T-helper 2 cell treated with Interferon-gamma antibody and Interleukin-4, amounts not matched to agents 5 μg/mL and 100 μg/mL, for 36 hours (primary cell): ENCODE results near the gene BCAP31.

Source experiments
- DNase-seq: peaks from one replicate; pipeline ENCODE4 v3.0.0; 2021; ENCODE audit warnings: low spot score
- H3K27ac Mint-ChIP-seq: one replicate; pipeline ENCODE4 v1.8.0; 2021; ENCODE audit warnings: mild to moderate bottlenecking, mixed read lengths
- H3K27me3 Mint-ChIP-seq: one replicate; pipeline ENCODE4 v1.8.0; 2021; ENCODE audit warnings: low read depth, mixed read lengths
- H3K36me3 Mint-ChIP-seq: one replicate; pipeline ENCODE4 v1.8.0; 2021; ENCODE audit warnings: low read depth, mixed read lengths
- H3K4me1 Mint-ChIP-seq: one replicate; pipeline ENCODE4 v1.8.0; 2021; ENCODE audit warnings: low read depth, mixed read lengths
- H3K4me3 Mint-ChIP-seq: one replicate; pipeline ENCODE4 v1.8.0; 2022; ENCODE audit warnings: mild to moderate bottlenecking, moderate library complexity, mixed read lengths
- H3K9me3 Mint-ChIP-seq: one replicate; pipeline ENCODE4 v1.8.0; 2021; ENCODE audit warnings: mixed read lengths

Gene BCAP31

DNA sequence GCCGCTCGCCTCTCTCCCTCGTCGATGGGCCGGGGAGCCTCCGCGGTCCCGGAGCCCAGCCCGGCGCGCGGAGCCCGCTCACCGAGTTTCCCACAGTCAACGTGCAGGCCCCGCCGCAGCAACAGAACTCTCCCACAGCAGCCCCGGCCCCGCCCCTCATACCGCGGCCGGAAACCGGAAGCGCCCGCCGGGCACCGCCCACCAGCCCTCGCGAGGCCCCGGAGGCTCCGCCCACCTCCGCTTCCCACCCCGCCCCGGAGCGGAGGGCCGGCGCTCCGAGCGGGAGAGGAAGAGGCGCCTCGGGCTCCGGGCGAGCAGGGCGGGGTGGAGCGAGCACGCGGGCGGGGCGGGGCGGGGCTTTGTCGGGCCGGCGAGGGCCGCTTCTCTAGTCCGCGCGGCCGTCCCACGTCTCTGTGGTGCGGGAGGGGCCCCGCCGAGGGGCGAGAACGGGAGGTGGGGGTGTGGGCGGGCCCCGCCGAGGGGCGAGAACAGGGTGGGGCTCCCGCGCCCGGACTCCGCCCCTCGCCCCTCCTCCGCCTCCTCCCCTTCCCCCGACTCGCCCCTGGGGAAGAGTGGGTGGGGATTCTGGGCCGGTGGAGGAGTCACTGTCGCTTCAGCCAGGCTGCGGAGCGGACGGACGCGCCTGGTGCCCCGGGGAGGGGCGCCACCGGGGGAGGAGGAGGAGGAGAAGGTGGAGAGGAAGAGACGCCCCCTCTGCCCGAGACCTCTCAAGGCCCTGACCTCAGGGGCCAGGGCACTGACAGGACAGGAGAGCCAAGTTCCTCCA is at the start of gene BCAP31, which contains the start of gene ABCD1:
BCAP31 (minus strand) TSS at position 136 of the 787 bp plus-strand sequence. CDS start 1,143 bp downstream, outside the sequence.
ABCD1 (plus strand) TSS at position 605 of the 787 bp plus-strand sequence. CDS start 411 bp downstream, outside the sequence.
- DNase-seq: peak; percentile 88
- Mint-ChIP-seq H3K9me3 (no peaks in the 10 kb centered on the region), H3K36me3 (peaks cover 17% of the 10 kb centered on the region), H3K27me3 (no peaks in the 10 kb centered on the region), H3K4me3 (peak within 1 kb of the TSS; percentile 88), H3K27ac (peak within 1 kb of the TSS; percentile 76), H3K4me1 (peaks cover 16% of the 10 kb centered on the region)

- Mint-ChIP-seq H3K4me3 (no peak overlapping the region), H3K9me3 (no peaks in the 10 kb centered on the region), H3K4me1 (no peaks in the 10 kb centered on the region), H3K27ac (no peak overlapping the region), H3K36me3 (no peaks in the 10 kb centered on the region), H3K27me3 (no peaks in the 10 kb centered on the region)
- no peak for DNase-seq
Measured at GRCh38 chrX:153773218-153773611, 49.0 kb upstream of the BCAP31 start.

GRCh38 chrX:153772316-153773217 is 48.4 kb upstream of the BCAP31 start:
- H3K27ac Mint-ChIP-seq: no peak overlapping the region
- H3K4me3 Mint-ChIP-seq: no peak overlapping the region
- no peaks in the 10 kb centered on the region for H3K36me3 Mint-ChIP-seq
- H3K4me1 Mint-ChIP-seq: no peaks in the 10 kb centered on the region
- no peak for DNase-seq
- H3K9me3 Mint-ChIP-seq: no peaks in the 10 kb centered on the region
- H3K27me3 Mint-ChIP-seq: no peaks in the 10 kb centered on the region

GRCh38 chrX:153771415-153772315 is 47.5 kb upstream of the BCAP31 start:
- Mint-ChIP-seq H3K36me3 (no peaks in the 10 kb centered on the region), H3K4me1 (no peaks in the 10 kb centered on the region), H3K27me3 (no peaks in the 10 kb centered on the region), H3K27ac (no peak overlapping the region), H3K9me3 (no peaks in the 10 kb centered on the region), H3K4me3 (no peak overlapping the region)
- no peak for DNase-seq

GRCh38 chrX:153770601-153771414 is 46.6 kb upstream of the BCAP31 start:
- no peak for DNase-seq
- Mint-ChIP-seq H3K4me1 (peaks cover 4% of the 10 kb centered on the region), H3K36me3 (no peaks in the 10 kb centered on the region), H3K9me3 (no peaks in the 10 kb centered on the region), H3K27me3 (no peaks in the 10 kb centered on the region), H3K27ac (no peak overlapping the region), H3K4me3 (no peak overlapping the region)

DNA sequence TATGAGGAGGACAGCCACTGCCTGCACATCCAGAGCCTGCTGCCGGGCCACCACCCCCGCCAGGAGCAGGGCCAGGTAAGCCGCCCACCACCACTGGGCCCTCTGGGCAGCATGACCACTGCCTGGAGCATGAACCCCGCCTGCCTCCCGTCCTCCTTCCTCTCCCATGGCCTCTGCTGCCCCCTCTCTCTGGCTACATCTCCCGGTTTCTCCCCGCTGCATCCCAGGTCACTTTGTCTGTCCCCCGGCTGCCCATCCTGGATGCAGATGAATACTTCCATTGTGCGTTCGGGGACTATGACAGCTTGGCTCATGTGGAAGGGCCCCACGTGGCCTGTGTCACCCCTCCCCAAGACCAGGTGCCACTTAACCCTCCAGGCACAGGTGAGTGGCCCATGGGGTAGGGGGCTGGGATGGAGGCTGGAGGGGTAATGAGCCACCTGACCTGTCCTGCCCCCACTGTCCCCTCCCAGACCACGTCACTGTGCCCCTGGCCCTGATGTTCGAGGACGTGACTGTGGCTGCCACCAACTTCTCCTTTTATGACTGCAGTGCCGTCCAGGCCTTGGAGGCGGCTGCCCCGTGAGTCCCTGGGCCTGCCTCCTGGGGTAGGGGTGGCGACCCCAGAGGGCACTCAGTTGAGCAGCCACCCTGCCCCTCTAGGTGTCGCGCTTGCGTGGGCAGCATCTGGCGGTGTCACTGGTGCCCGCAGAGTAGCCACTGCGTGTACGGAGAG is 45.8 kb upstream of the BCAP31 start:
- Mint-ChIP-seq H3K36me3 (no peaks in the 10 kb centered on the region), H3K27ac (no peak overlapping the region), H3K4me3 (no peak overlapping the region), H3K4me1 (peaks cover 4% of the 10 kb centered on the region), H3K27me3 (no peaks in the 10 kb centered on the region), H3K9me3 (no peaks in the 10 kb centered on the region)
- DNase-seq: no peak

GRCh38 chrX:153769158-153769864 is 45.1 kb upstream of the BCAP31 start:
- Mint-ChIP-seq H3K27ac (no peak overlapping the region), H3K27me3 (no peaks in the 10 kb centered on the region), H3K9me3 (no peaks in the 10 kb centered on the region), H3K4me1 (peaks cover 4% of the 10 kb centered on the region), H3K4me3 (no peak overlapping the region), H3K36me3 (no peaks in the 10 kb centered on the region)
- no peak for DNase-seq

GRCh38 chrX:153768311-153769157 is 44.3 kb upstream of the BCAP31 start:
- H3K27me3 Mint-ChIP-seq: no peaks in the 10 kb centered on the region
- DNase-seq: no peak
- H3K9me3 Mint-ChIP-seq: no peaks in the 10 kb centered on the region
- no peak overlapping the region for H3K27ac Mint-ChIP-seq
- no peaks in the 10 kb centered on the region for H3K36me3 Mint-ChIP-seq
- peaks cover 5% of the 10 kb centered on the region for H3K4me1 Mint-ChIP-seq
- no peak overlapping the region for H3K4me3 Mint-ChIP-seq

DNA sequence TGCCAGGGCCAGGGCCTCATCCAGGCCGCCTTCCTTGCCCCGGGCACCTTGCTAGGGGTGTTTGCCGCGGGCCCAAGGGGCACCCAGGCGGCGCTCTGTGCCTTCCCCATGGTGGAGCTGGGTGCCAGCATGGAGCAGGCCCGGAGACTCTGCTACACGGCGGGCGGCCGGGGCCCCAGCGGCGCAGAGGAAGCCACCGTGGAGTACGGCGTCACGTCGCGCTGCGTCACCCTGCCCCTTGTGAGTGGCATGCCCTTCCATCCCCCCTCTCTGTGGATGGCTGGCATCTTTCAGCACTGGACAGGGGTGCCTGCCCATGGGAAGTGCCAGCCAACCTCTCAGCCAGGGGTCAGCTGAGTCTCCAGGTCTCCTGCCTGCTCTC is 43.5 kb upstream of the BCAP31 start:
- Mint-ChIP-seq H3K27ac (no peak overlapping the region), H3K9me3 (no peaks in the 10 kb centered on the region), H3K27me3 (no peaks in the 10 kb centered on the region), H3K4me1 (peaks cover 5% of the 10 kb centered on the region), H3K36me3 (no peaks in the 10 kb centered on the region), H3K4me3 (no peak overlapping the region)
- no peak for DNase-seq

- no peak for DNase-seq
- H3K27me3 Mint-ChIP-seq: no peaks in the 10 kb centered on the region
- H3K9me3 Mint-ChIP-seq: no peaks in the 10 kb centered on the region
- H3K4me3 Mint-ChIP-seq: no peak overlapping the region
- H3K4me1 Mint-ChIP-seq: peaks cover 5% of the 10 kb centered on the region
- H3K27ac Mint-ChIP-seq: no peak overlapping the region
- no peaks in the 10 kb centered on the region for H3K36me3 Mint-ChIP-seq
Measured at GRCh38 chrX:153766871-153767673, 42.9 kb upstream of the BCAP31 start.
